Right lobe of liver (tissue), 6 donors: ENCODE data around the gene IFT88. TPM values are rescaled to one million over a fixed set of nuclear protein-coding genes. Genes with fewer than 3 reads are reported as not detected.

Experiments used
- ATAC-seq, 4 donors: fragments of 200-7000 bp; cut with Tn5 transposase; one replicate each; pipeline ENCODE4 v1.9.1; 2020; ENCODE audit warnings: mild to moderate bottlenecking in 4 of 4, moderate library complexity in 4 of 4
- DNase-seq, 3 donors: peaks; one replicate each; pipeline ENCODE4 v3.0.0-alpha.2; 2020
- H3K27ac ChIP-seq, 3 donors: fragments of 200-600 bp; one replicate each; pipeline ENCODE4 v1.8.0; 2022
- H3K27me3 ChIP-seq, 2 donors: fragments of 200-600 bp; one replicate each; pipeline ENCODE4 v1.8.0; 2022
- H3K36me3 ChIP-seq, 4 donors: fragments of 200-600 bp; sonication (generic) in 1 of 4; one replicate each; pipeline versions ENCODE4 v1.5.1 to v1.8.0; 2017 to 2022; ENCODE audit warnings: control low read depth in 1 of 4
- H3K4me1 ChIP-seq, 4 donors: fragments of 200-600 bp; sonication (generic) in 1 of 4; one replicate each; pipeline versions ENCODE4 v1.5.1 to v1.8.0; 2017 to 2022; ENCODE audit warnings: control low read depth in 1 of 4
- H3K4me3 ChIP-seq, 3 donors: fragments of 200-600 bp; one replicate each; pipeline ENCODE4 v1.8.0; 2022
- H3K9me3 ChIP-seq, 4 donors: fragments of 200-600 bp; sonication (generic) in 1 of 4; one replicate each; pipeline versions ENCODE4 v1.5.1 to v1.8.0; 2017 to 2022; ENCODE audit warnings: control low read depth in 1 of 4
- CTCF ChIP-seq, 4 donors: fragments of 200-600 bp in 3 of 4; fragments of 450-650 bp in 1 of 4; IDR thresholded peaks; one replicate each; pipeline versions ENCODE4 v1.5.1 to v1.8.0; 2016 to 2022; ENCODE audit warnings: antibody characterized with exemption in 4 of 4, mild to moderate bottlenecking in 2 of 4
- POLR2A ChIP-seq: fragments of 450-650 bp; IDR thresholded peaks from one replicate; pipeline ENCODE4 v1.6.1; 2017; ENCODE audit warnings: antibody characterized with exemption, mild to moderate bottlenecking
- WGBS: methylation state at CpG from one replicate; pipeline ENCODE4 v1.1.6; 2018; ENCODE audit warnings: low coverage, low lambda C conversion rate; ENCODE audit not compliant: insufficient coverage; ENCODE audit errors: missing lambda C conversion rate; 5-methylcytosine and 5-hydroxymethylcytosine counted together
- intact Hi-C, 2 donors: fragments of 100-400 bp; cut with DNase I; formaldehyde crosslinking; loops; one replicate each; pipeline versions ENCODE4 v1.11.2 to v1.14.1; 2022
- total RNA-seq, 6 experiments: library from RNA; depleted of rRNA in 2 of 6; stranded (reverse); fragments of >200 nt in 2 of 6; fragmentation: NEBNext Ultra II Directional in 3 of 6; extraction: Animal tissue kit (Norgen Biotek cat#: 25700) in 3 of 6; gene quantifications; one replicate each; pipeline versions ENCODE4 v1.1.0 to v1.2.4, GENCODE V29; 2016 to 2023
- donor health status: DM: no; HTN: yes; CAD: no.
- donor health status: DM: no; HTN: no; CAD: no.
- donor health status: DM: no; HTN: no; CAD: no.
- donor health status: DM: no; HTN: yes; CAD: no.
- donor health status: DM: no; HTN: yes; CAD: no.

The IFT88 gene
- total RNA-seq, 6 experiments from 2014 or later: 7.9 to 17.6 (median 11.8) TPM

GRCh38 chr13:20713014-20713376, 146.0 kb downstream of the IFT88 start:
- H3K4me1 ChIP-seq: peaks cover 0 to 19% (median 0%) of the 10 kb centered on the region in 4 donors
- H3K27ac ChIP-seq: no peak overlapping the region
- no peak for TF ChIP-seq CTCF (IDR thresholded peaks at IDR 0.05)
- TF ChIP-seq POLR2A: no peak
- H3K27me3 ChIP-seq: no peaks in the 10 kb centered on the region
- 37% methylated on average over 11 of the region's 11 CpGs for WGBS
- intact Hi-C loops: loop anchor here (10.0 kb wide), 3 partner anchors 102 to 212 kb away; no protein-coding TSS in a partner anchor
- DNase-seq (no peak), ATAC-seq (no peak)
- no peaks in the 10 kb centered on the region for H3K9me3 ChIP-seq
- no peak overlapping the region for H3K4me3 ChIP-seq
- no peaks in the 10 kb centered on the region for H3K36me3 ChIP-seq

GRCh38 chr13:20713751-20714150, 146.8 kb downstream of the IFT88 start:
- H3K4me3 ChIP-seq: no peak overlapping the region
- H3K36me3 ChIP-seq: no peaks in the 10 kb centered on the region
- no peaks in the 10 kb centered on the region for H3K9me3 ChIP-seq
- 68% methylated on average over 7 of the region's 11 CpGs for WGBS
- intact Hi-C loops: loop anchor here (10.0 kb wide), 3 partner anchors 101 to 211 kb away; no protein-coding TSS in a partner anchor
- H3K27me3 ChIP-seq: no peaks in the 10 kb centered on the region
- ATAC-seq: no peak
- peak overlapping the region in 1 of 3 donors; percentile 37 for H3K27ac ChIP-seq
- H3K4me1 ChIP-seq: peaks cover 0 to 19% (median 0%) of the 10 kb centered on the region in 4 donors
- TF ChIP-seq POLR2A (no peak), CTCF (IDR thresholded peaks at IDR 0.05) (no peak)
- DNase-seq: no peak

- H3K27me3 ChIP-seq: no peaks in the 10 kb centered on the region
- no peak overlapping the region for H3K4me3 ChIP-seq
- no peaks in the 10 kb centered on the region for H3K36me3 ChIP-seq
- peak overlapping the region in 1 of 3 donors; percentile 37 for H3K27ac ChIP-seq
- intact Hi-C loops: loop anchor here (10.0 kb wide), 3 partner anchors 101 to 211 kb away; no protein-coding TSS in a partner anchor
- no peaks in the 10 kb centered on the region for H3K9me3 ChIP-seq
- DNase-seq (no peak), ATAC-seq (no peak)
- TF ChIP-seq POLR2A: no peak
- TF ChIP-seq CTCF (IDR thresholded peaks at IDR 0.05): no peak
- H3K4me1 ChIP-seq: peaks cover 0 to 19% (median 0%) of the 10 kb centered on the region in 4 donors
- WGBS: 63% methylated on average over 5 of the region's 8 CpGs
Measured at GRCh38 chr13:20714161-20714560, 147.2 kb downstream of the IFT88 start.

- WGBS: 59% methylated on average over 5 of the region's 9 CpGs
- Histone ChIP-seq H3K4me3 (no peak overlapping the region), H3K9me3 (no peaks in the 10 kb centered on the region), H3K36me3 (no peaks in the 10 kb centered on the region), H3K27me3 (no peaks in the 10 kb centered on the region), H3K4me1 (peaks cover 0 to 19% (median 0%) of the 10 kb centered on the region in 4 donors), H3K27ac (peak overlapping the region in 1 of 3 donors; percentile 70)
- intact Hi-C loops: loop anchor here (10.0 kb wide), 3 partner anchors 100 to 210 kb away; no protein-coding TSS in a partner anchor
- no peak for TF ChIP-seq CTCF (IDR thresholded peaks at IDR 0.05)
- no peak for TF ChIP-seq POLR2A
- ATAC-seq (peak; percentile 40 to 85 (median 51)), DNase-seq (peak in 2 of 3 donors; percentile 60 to 74)
Measured at GRCh38 chr13:20714563-20715329, 147.8 kb downstream of the IFT88 start.
